GM21447 (cell line): ENCODE measurements around the gene GRIP2.

Experiments used
- ATAC-seq: cut with Tn5 transposase; IDR thresholded peaks from one replicate; pipeline ENCODE4 v1.9.1; 2021; ENCODE audit not compliant: unreplicated experiment

Gene GRIP2

GRCh38 chr3:14457481-14457880 lies 82.7 kb downstream of the GRIP2 start:
- no peak for ATAC-seq

- ATAC-seq = no peak
These were observed 83.3 kb downstream of the GRIP2 start for GRCh38 chr3:14456794-14457193.

GRCh38 chr3:14455571-14456317 lies 84.4 kb downstream of the GRIP2 start:
- no peak for ATAC-seq

GRCh38 chr3:14454639-14455310 lies 85.4 kb downstream of the GRIP2 start:
- ATAC-seq = no peak

GRCh38 chr3:14453876-14454638 lies 86.1 kb downstream of the GRIP2 start:
- no peak for ATAC-seq

GRCh38 chr3:14452740-14453710 lies 87.1 kb downstream of the GRIP2 start:
- no peak for ATAC-seq

- no peak for ATAC-seq
These were observed 88.0 kb downstream of the GRIP2 start for GRCh38 chr3:14451844-14452739.

- no peak for ATAC-seq
These were observed 89.1 kb downstream of the GRIP2 start for GRCh38 chr3:14450922-14451606.

- ATAC-seq = no peak
These were observed 89.6 kb downstream of the GRIP2 start for GRCh38 chr3:14450506-14450905.

GRCh38 chr3:14448756-14449727 lies 91.1 kb downstream of the GRIP2 start:
- ATAC-seq = no peak

GRCh38 chr3:14448063-14448462 lies 92.1 kb downstream of the GRIP2 start:
- ATAC-seq = no peak

- ATAC-seq = no peak
These were observed 93.1 kb downstream of the GRIP2 start for GRCh38 chr3:14446988-14447570.

- ATAC-seq = no peak
These were observed 94.4 kb downstream of the GRIP2 start for GRCh38 chr3:14445773-14446172.

GRCh38 chr3:14444380-14444779 lies 95.8 kb downstream of the GRIP2 start:
- ATAC-seq = no peak

- no peak for ATAC-seq
These were observed 98.2 kb downstream of the GRIP2 start for GRCh38 chr3:14441920-14442300.

- no peak for ATAC-seq
These were observed 98.8 kb downstream of the GRIP2 start for GRCh38 chr3:14441240-14441919.
